HepG2 (cell line): ENCODE measurements around the gene WFDC5. TPM values are rescaled to one million over a fixed set of nuclear protein-coding genes. Genes with fewer than 3 reads are reported as not detected.

Source experiments
- ARID3A ChIP-seq: IDR thresholded peaks from 2 replicates; pipeline ENCODE4 v1.6.1; 2012; ENCODE audit warnings: low read depth, low read length, improper control_type of control experiment
- CBX2 ChIP-seq, 2 experiments: fragments of 200-600 bp in 1 of 2; sonication (generic); formaldehyde crosslinking in 1 of 2; IDR thresholded peaks; 2 replicates each; pipeline versions ENCODE4 v1.7.0 to v1.8.1; 2018 to 2022; ENCODE audit warnings: low read depth in 2 of 2, low read length in 1 of 2, mild to moderate bottlenecking in 1 of 2, missing genetic modification reagents in 1 of 2
- HDAC6 ChIP-seq: fragments of 200-600 bp; sonication (generic); IDR thresholded peaks from 2 replicates; pipeline ENCODE4 v1.7.0; 2017; ENCODE audit warnings: mild to moderate bottlenecking, antibody characterized with exemption, low read length, low read depth
- HIVEP1 ChIP-seq: sonication (generic); formaldehyde crosslinking; IDR thresholded peaks from 2 replicates; pipeline ENCODE4 v1.4.0; 2020; ENCODE audit warnings: mild to moderate bottlenecking, missing genetic modification reagents
- IRF2 ChIP-seq: IDR thresholded peaks from 2 replicates; pipeline ENCODE4 v1.6.1; 2018; ENCODE audit warnings: missing genetic modification reagents, missing compliant biosample characterization
- MXD3 ChIP-seq: IDR thresholded peaks from 2 replicates; pipeline ENCODE4 v1.6.1; 2016; ENCODE audit warnings: mild to moderate bottlenecking, missing biosample characterization, missing genetic modification reagents
- NFKB2 ChIP-seq: sonication (generic); formaldehyde crosslinking; IDR thresholded peaks from 2 replicates; pipeline ENCODE4 v1.4.0; 2020; ENCODE audit warnings: missing genetic modification reagents, borderline replicate concordance
- NONO ChIP-seq, 2 experiments: fragments of 450-650 bp in 1 of 2; sonication (generic) in 1 of 2; formaldehyde crosslinking in 1 of 2; IDR thresholded peaks in 1 of 2; conservative IDR thresholded peaks in 1 of 2; 2 replicates each; pipeline versions ENCODE4 v1.6.1 to v1.8.0; 2017 to 2022; ENCODE audit warnings: mild to moderate bottlenecking in 1 of 2, missing genetic modification reagents in 1 of 2, moderate library complexity in 1 of 2
- POLR2A ChIP-seq, 2 experiments: IDR thresholded peaks; 2 replicates each; pipeline ENCODE4 v1.6.1; 2011; ENCODE audit warnings: low read depth in 2 of 2, low read length in 2 of 2, mild to moderate bottlenecking in 1 of 2, moderate library complexity in 1 of 2; ENCODE audit not compliant: insufficient read depth in 1 of 2
- RARA ChIP-seq: IDR thresholded peaks from 2 replicates; pipeline ENCODE4 v1.6.1; 2016; ENCODE audit warnings: missing genetic modification reagents, missing compliant biosample characterization
- RBM39 ChIP-seq: fragments of 200-400 bp; formaldehyde crosslinking; IDR thresholded peaks from one replicate; pipeline ENCODE4 v1.6.1; 2018; ENCODE audit warnings: antibody characterized with exemption, mild to moderate bottlenecking, low read depth, low read length; ENCODE audit not compliant: poor library complexity, severe bottlenecking
- REL ChIP-seq: sonication (generic); formaldehyde crosslinking; conservative IDR thresholded peaks from 2 replicates; pipeline ENCODE4 v1.8.0; 2022; ENCODE audit warnings: mild to moderate bottlenecking, missing genetic modification reagents, moderate library complexity
- SMYD3 ChIP-seq: sonication (generic); formaldehyde crosslinking; IDR thresholded peaks from 2 replicates; pipeline ENCODE4 v1.8.1; 2023; ENCODE audit warnings: mild to moderate bottlenecking, missing genetic modification reagents
- SPEN ChIP-seq: sonication (generic); formaldehyde crosslinking; IDR thresholded peaks from 2 replicates; pipeline ENCODE4 v1.5.1; 2020; ENCODE audit warnings: low read depth, mild to moderate bottlenecking, missing genetic modification reagents
- TEF ChIP-seq: sonication (generic); formaldehyde crosslinking; IDR thresholded peaks from 2 replicates; pipeline ENCODE4 v1.5.0; 2020; ENCODE audit warnings: missing genetic modification reagents
- ZBTB20 ChIP-seq: sonication (generic); formaldehyde crosslinking; IDR thresholded peaks from 2 replicates; pipeline ENCODE4 v1.8.1; 2023; ENCODE audit warnings: missing genetic modification reagents, low read depth, mild to moderate bottlenecking, borderline replicate concordance
- ZKSCAN8 ChIP-seq: IDR thresholded peaks from 2 replicates; pipeline ENCODE4 v1.6.1; 2016; ENCODE audit warnings: borderline replicate concordance, missing genetic modification reagents, missing compliant biosample characterization
- ZNF276 ChIP-seq: sonication (generic); formaldehyde crosslinking; IDR thresholded peaks from 2 replicates; pipeline ENCODE4 v1.4.0; 2020; ENCODE audit warnings: mild to moderate bottlenecking, low read depth, missing genetic modification reagents
- ZNF34 ChIP-seq: sonication (generic); formaldehyde crosslinking; IDR thresholded peaks from 2 replicates; pipeline ENCODE4 v1.4.0; 2020; ENCODE audit warnings: mild to moderate bottlenecking, missing genetic modification reagents, borderline replicate concordance
- ZNF468 ChIP-seq: sonication (generic); formaldehyde crosslinking; IDR thresholded peaks from 2 replicates; pipeline ENCODE4 v1.8.0; 2022; ENCODE audit warnings: mild to moderate bottlenecking, moderate library complexity, missing genetic modification reagents
- ZNF710 ChIP-seq: sonication (generic); formaldehyde crosslinking; IDR thresholded peaks from 2 replicates; pipeline ENCODE4 v1.5.0; 2020; ENCODE audit warnings: mild to moderate bottlenecking, missing genetic modification reagents, borderline replicate concordance
- ZNF879 ChIP-seq: sonication (generic); formaldehyde crosslinking; IDR thresholded peaks from 2 replicates; pipeline ENCODE4 v1.8.1; 2023; ENCODE audit warnings: missing genetic modification reagents
- polyA plus RNA-seq, 8 experiments: library from polyadenylated mRNA; depleted of rRNA in 3 of 8; stranded (reverse) in 7 of 8; unstranded in 1 of 8; fragments of >200 nt; fragmentation: Illumina TruSeq in 4 of 8; extraction: Trizol in 4 of 8; gene quantifications; 2 replicates each; pipeline versions ENCODE4 v1.2.1 to v1.2.3, GENCODE V29; 2011 to 2016; ENCODE audit warnings: low read depth in 4 of 8, missing spikeins in 1 of 8, mixed read lengths in 1 of 8; ENCODE audit not compliant: insufficient read depth in 1 of 8
- total RNA-seq, 5 experiments: library from RNA; depleted of rRNA; stranded (reverse); fragments of >200 nt; fragmentation: Illumina TruSeq; extraction: Trizol; gene quantifications; 2 replicates each; pipeline ENCODE4 v1.2.3, GENCODE V29; 2016; ENCODE audit warnings: low read depth in 1 of 5

WFDC5 gene
- total and polyA plus RNA-seq, 2 of the 13 experiments (the other 11 are each of a cell fraction or from before 2014, with no cell fraction given), result not detected

GRCh38 chr20:45100563-45101245 is 14.3 kb downstream of the WFDC5 start, which contains the start of gene KCNS1 (continued):
- TF ChIP-seq TEF (CRISPR knock-in tag) (no peak), ZNF468 (CRISPR knock-in tag) (no peak), ZNF710 (CRISPR knock-in tag) (peak; percentile 58; the same call in 1 of the 2 replicates), REL (CRISPR knock-in tag) (no peak), SPEN (CRISPR knock-in tag) (no peak), HIVEP1 (CRISPR knock-in tag) (no peak; the same call in 1 of the 2 replicates), ZBTB20 (no peak), NFKB2 (CRISPR knock-in tag) (peak; percentile 48; the same call in 1 of the 2 replicates), RBM39 (peak; percentile 27), ZNF276 (CRISPR knock-in tag) (no peak), CBX2 (IDR thresholded peaks at IDR 0.05; ENCODE audit: low read depth, low read length) (0 out of 2 replicates have a peak, but pooled peaks have one; percentile 44), CBX2 (CRISPR knock-in tag; IDR thresholded peaks at IDR 0.05; ENCODE audit: low read depth) (no peak), ZNF879 (CRISPR knock-in tag) (no peak), NONO (IDR thresholded peaks at IDR 0.05) (no peak), NONO (CRISPR knock-in tag; conservative IDR thresholded peaks at IDR 0.05) (no peak), POLR2A (IDR thresholded peaks at IDR 0.05; ENCODE audit: insufficient read depth in 1 of 2, low read depth in 2 of 2, low read length in 2 of 2) (no peak), ARID3A (no peak), SMYD3 (CRISPR knock-in tag) (no peak), ZKSCAN8 (CRISPR knock-in tag) (no peak), IRF2 (CRISPR knock-in tag) (0 out of 2 replicates have a peak, but pooled peaks have one; percentile 29), RARA (CRISPR knock-in tag) (0 out of 2 replicates have a peak, but pooled peaks have one; percentile 13), HDAC6 (no peak), ZNF34 (CRISPR knock-in tag) (no peak), MXD3 (CRISPR knock-in tag) (0 out of 2 replicates have a peak, but pooled peaks have one; percentile 71)
